ENCODE measurements around the gene TPD52L2.

Gene TPD52L2

DNA sequence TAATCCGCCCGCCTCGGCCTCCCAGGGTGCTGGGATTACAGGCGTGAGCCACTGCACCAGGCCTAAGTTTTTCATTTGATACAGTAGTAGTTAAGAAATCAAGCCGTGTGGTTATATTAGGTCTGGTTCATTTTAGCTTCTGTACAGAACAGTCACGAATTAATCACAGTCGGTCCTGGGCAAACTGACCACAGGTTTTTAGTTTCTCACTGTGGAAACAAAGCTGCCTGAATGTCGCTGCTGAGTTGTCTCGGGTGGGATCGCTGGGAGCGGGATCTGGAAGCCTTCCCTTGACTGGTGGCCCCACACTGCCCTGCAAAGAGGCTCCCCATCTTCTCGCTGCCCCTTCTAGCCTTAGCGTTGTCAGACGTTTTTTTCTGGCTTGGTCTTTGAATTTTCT lies 72.5 kb downstream of the TPD52L2 start:
- no peak overlapping the region for H4K8ac ChIP-seq (ENCODE audit: low read length)
- H3K79me1 ChIP-seq (replicated peaks; ENCODE audit: low read length, poor library complexity, severe bottlenecking): peaks cover 33% of the 10 kb centered on the region
- no peak overlapping the region for H2BK120ac ChIP-seq (ENCODE audit: low read depth, low read length)
- H3K18ac ChIP-seq (ENCODE audit: low read depth in 1 of 2, low read length in 2 of 2): no peak overlapping the region
- peaks cover 69 to 84% of the 10 kb centered on the region in 2 experiments for H3K36me3 ChIP-seq (ENCODE audit: control insufficient read depth in 1 of 2, insufficient read depth in 2 of 2, low read depth in 1 of 2, low read length in 2 of 2)
- H3K4me2 ChIP-seq (ENCODE audit: low read length, poor library complexity, severe bottlenecking): no peak overlapping the region
- H2BK15ac ChIP-seq (ENCODE audit: low read depth, poor library complexity, severe bottlenecking): no peak overlapping the region
- H2AK5ac ChIP-seq (ENCODE audit: low read length, severe bottlenecking): no peak overlapping the region
- no peak overlapping the region for H3K23ac ChIP-seq (ENCODE audit: low read length in 2 of 2)
- DNase-seq: no peak
- H3K14ac ChIP-seq (ENCODE audit: low read length in 2 of 2): no peak overlapping the region
- H4K91ac ChIP-seq (ENCODE audit: low read length): no peak overlapping the region
- no peak overlapping the region for H2AFZ ChIP-seq (ENCODE audit: low read depth, low read length)
- H3K27me3 ChIP-seq (ENCODE audit: control insufficient read depth in 1 of 2, insufficient read depth in 1 of 2, low read length in 2 of 2): no peaks in the 10 kb centered on the region
- no peak overlapping the region for H3K4me3 ChIP-seq (ENCODE audit: insufficient read depth in 1 of 2, low read depth in 1 of 2, low read length in 2 of 2)
- H2BK12ac ChIP-seq (ENCODE audit: low read length in 2 of 2): no peak overlapping the region
- no peak overlapping the region for H3K4ac ChIP-seq (ENCODE audit: low read depth in 1 of 2, low read length in 2 of 2)
- no peak overlapping the region for H3K9ac ChIP-seq (ENCODE audit: low read length)
- H2BK5ac ChIP-seq (ENCODE audit: low read depth, low read length, poor library complexity, severe bottlenecking): no peak overlapping the region
- peaks cover 35% of the 10 kb centered on the region for H3K4me1 ChIP-seq (ENCODE audit: control insufficient read depth, insufficient read depth, low read depth, low read length)
- H3K9me3 ChIP-seq (ENCODE audit: control insufficient read depth, low read length): no peaks in the 10 kb centered on the region
- H3K27ac ChIP-seq (ENCODE audit: low read length, poor library complexity, severe bottlenecking): no peak overlapping the region
- WGBS: 93% methylated on average over 14 of the region's 14 CpGs

DNA sequence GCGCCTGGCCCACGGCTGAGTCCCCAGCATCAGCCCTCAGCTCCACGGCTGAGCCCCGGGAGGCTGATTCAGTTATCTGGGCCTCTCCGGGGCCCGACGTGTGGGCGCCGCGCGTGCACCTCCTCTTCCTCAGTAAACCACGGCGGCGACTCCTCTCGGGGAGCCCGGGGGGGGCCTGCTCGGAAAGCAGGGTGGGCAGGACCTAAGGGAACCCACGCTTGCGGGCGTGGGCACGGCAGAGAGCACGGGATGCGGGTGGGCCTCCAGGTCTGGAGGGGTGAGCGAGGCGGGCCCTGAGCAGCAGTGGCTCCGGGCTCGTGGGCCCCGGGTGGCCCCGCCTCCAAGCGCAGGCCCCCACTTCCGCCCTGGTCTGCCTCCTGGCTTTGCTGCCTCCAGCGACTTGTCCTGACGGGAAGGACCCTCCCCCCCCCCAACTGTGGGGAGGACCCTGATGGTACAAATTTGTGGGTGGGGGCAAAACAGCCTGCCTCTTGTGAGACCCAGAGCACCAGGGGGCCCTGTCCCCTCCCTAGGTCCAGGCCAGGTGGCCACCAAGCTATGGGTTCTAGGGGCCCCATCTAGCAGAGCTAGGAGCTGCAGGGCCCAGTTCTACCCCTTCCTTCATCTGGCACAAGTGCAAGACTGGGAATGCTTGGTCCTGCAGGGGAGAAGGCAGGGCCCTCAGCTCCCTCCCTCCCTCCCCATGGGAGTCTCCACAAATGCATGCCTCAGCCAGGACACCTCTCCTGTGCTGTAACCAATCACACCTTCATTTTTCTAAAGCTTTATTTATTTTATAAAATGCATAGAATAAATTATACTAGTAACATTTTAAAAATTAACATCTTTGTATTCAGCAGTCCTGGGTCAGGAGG lies 74.2 kb downstream of the TPD52L2 start:
- no peak overlapping the region for H2BK12ac ChIP-seq (ENCODE audit: low read length in 2 of 2)
- no peak for DNase-seq
- H3K27me3 ChIP-seq (ENCODE audit: control insufficient read depth in 1 of 2, insufficient read depth in 1 of 2, low read length in 2 of 2): no peaks in the 10 kb centered on the region
- peaks cover 29% of the 10 kb centered on the region for H3K79me1 ChIP-seq (replicated peaks; ENCODE audit: low read length, poor library complexity, severe bottlenecking)
- no peak overlapping the region for H3K23ac ChIP-seq (ENCODE audit: low read length in 2 of 2)
- no peak overlapping the region for H3K27ac ChIP-seq (ENCODE audit: low read length, poor library complexity, severe bottlenecking)
- H3K9me3 ChIP-seq (ENCODE audit: control insufficient read depth, low read length): no peaks in the 10 kb centered on the region
- H3K18ac ChIP-seq (ENCODE audit: low read depth in 1 of 2, low read length in 2 of 2): no peak overlapping the region
- no peak overlapping the region for H2AK5ac ChIP-seq (ENCODE audit: low read length, severe bottlenecking)
- no peak overlapping the region for H4K8ac ChIP-seq (ENCODE audit: low read length)
- H3K36me3 ChIP-seq (ENCODE audit: control insufficient read depth in 1 of 2, insufficient read depth in 2 of 2, low read depth in 1 of 2, low read length in 2 of 2): peaks cover 73 to 85% of the 10 kb centered on the region in 2 experiments
- H4K91ac ChIP-seq (ENCODE audit: low read length): peak overlapping the region; percentile 28
- H2BK120ac ChIP-seq (ENCODE audit: low read depth, low read length): no peak overlapping the region
- H2AFZ ChIP-seq (ENCODE audit: low read depth, low read length): no peak overlapping the region
- H3K4ac ChIP-seq (ENCODE audit: low read depth in 1 of 2, low read length in 2 of 2): no peak overlapping the region
- no peak overlapping the region for H3K9ac ChIP-seq (ENCODE audit: low read length)
- no peak overlapping the region for H3K4me2 ChIP-seq (ENCODE audit: low read length, poor library complexity, severe bottlenecking)
- H2BK5ac ChIP-seq (ENCODE audit: low read depth, low read length, poor library complexity, severe bottlenecking): no peak overlapping the region
- H3K4me1 ChIP-seq (ENCODE audit: control insufficient read depth, insufficient read depth, low read depth, low read length): peaks cover 24% of the 10 kb centered on the region
- no peak overlapping the region for H2BK15ac ChIP-seq (ENCODE audit: low read depth, poor library complexity, severe bottlenecking)
- no peak overlapping the region for H3K4me3 ChIP-seq (ENCODE audit: insufficient read depth in 1 of 2, low read depth in 1 of 2, low read length in 2 of 2)
- 76% methylated on average over 29 of the region's 33 CpGs for WGBS
- H3K14ac ChIP-seq (ENCODE audit: low read length in 2 of 2): no peak overlapping the region

DNA sequence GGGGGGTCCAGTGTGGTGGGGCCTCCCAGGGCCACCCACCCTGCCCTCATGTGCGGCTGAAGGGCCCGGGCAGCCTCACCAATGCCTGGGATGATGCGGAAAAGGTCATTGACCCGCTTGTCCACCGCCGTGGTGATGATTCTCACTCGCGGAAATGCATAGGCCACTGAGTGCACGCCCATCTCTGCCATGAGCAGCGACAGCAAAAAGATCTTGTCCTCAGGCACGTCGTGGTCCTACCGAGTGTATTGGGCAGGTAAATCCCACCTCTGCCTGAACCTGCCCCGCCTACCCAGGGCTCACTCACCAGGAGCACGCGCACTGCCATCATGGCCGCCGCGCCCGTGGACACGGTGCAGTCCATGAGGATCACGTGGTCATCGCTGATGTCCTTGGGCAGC lies 75.0 kb downstream of the TPD52L2 start:
- WGBS: 93% methylated on average over 23 of the region's 23 CpGs

DNA sequence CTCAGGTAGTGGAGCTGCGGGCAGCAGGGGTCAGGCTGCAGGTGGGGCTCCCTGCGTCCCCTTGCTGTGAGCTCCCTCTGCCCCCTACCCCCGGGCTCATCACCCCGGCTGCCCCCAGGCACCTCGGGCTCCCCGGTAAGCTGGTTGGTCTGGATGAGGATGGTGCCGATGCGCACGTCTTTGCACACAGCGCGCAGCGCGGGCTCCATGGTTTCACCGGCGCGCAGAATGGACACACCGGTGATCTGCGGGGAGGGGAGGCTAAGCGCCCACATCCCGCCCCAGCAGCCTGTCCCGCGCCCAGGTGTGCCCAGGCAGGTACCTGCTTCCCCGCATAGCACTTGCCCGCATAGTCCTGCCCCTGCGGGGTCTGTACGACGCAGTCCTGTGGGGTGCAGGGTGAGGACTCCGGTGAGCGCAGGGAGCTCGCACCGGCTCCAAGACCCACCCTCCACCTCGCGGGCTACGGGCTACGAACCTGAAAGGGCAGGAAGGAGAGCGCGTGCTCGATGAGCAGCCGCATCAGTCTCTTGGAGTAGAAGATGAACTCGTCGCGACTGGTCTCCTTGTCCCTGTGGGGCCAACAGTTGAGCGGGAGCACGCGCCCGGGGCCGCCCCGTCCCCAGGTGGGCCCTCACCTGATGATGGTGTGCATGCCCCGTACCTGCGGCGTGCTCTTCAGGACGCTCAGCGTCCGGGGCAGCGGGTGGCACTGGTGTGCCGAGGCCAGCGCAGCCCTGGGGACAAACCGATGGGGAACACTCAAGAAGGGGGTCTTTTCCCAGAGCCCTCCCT lies 75.6 kb downstream of the TPD52L2 start:
- H2BK5ac ChIP-seq (ENCODE audit: low read depth, low read length, poor library complexity, severe bottlenecking): no peak overlapping the region
- no peak overlapping the region for H3K23ac ChIP-seq (ENCODE audit: low read length in 2 of 2)
- no peak for DNase-seq
- no peak overlapping the region for H4K8ac ChIP-seq (ENCODE audit: low read length)
- H3K27me3 ChIP-seq (ENCODE audit: control insufficient read depth in 1 of 2, insufficient read depth in 1 of 2, low read length in 2 of 2): no peaks in the 10 kb centered on the region
- no peak overlapping the region for H2BK15ac ChIP-seq (ENCODE audit: low read depth, poor library complexity, severe bottlenecking)
- H3K36me3 ChIP-seq (ENCODE audit: control insufficient read depth in 1 of 2, insufficient read depth in 2 of 2, low read depth in 1 of 2, low read length in 2 of 2): peaks cover 74 to 87% of the 10 kb centered on the region in 2 experiments
- peaks cover 36% of the 10 kb centered on the region for H3K79me1 ChIP-seq (replicated peaks; ENCODE audit: low read length, poor library complexity, severe bottlenecking)
- no peak overlapping the region for H2AFZ ChIP-seq (ENCODE audit: low read depth, low read length)
- no peaks in the 10 kb centered on the region for H3K9me3 ChIP-seq (ENCODE audit: control insufficient read depth, low read length)
- H3K4me3 ChIP-seq (ENCODE audit: insufficient read depth in 1 of 2, low read depth in 1 of 2, low read length in 2 of 2): no peak overlapping the region
- no peak overlapping the region for H3K9ac ChIP-seq (ENCODE audit: low read length)
- H3K18ac ChIP-seq (ENCODE audit: low read depth in 1 of 2, low read length in 2 of 2): no peak overlapping the region
- H3K4me1 ChIP-seq (ENCODE audit: control insufficient read depth, insufficient read depth, low read depth, low read length): peaks cover 12% of the 10 kb centered on the region
- H2AK5ac ChIP-seq (ENCODE audit: low read length, severe bottlenecking): no peak overlapping the region
- H3K4me2 ChIP-seq (ENCODE audit: low read length, poor library complexity, severe bottlenecking): no peak overlapping the region
- no peak overlapping the region for H2BK12ac ChIP-seq (ENCODE audit: low read length in 2 of 2)
- H3K14ac ChIP-seq (ENCODE audit: low read length in 2 of 2): no peak overlapping the region
- WGBS: 96% methylated on average over 55 of the region's 58 CpGs
- H2BK120ac ChIP-seq (ENCODE audit: low read depth, low read length): no peak overlapping the region
- no peak overlapping the region for H3K27ac ChIP-seq (ENCODE audit: low read length, poor library complexity, severe bottlenecking)
- no peak overlapping the region for H3K4ac ChIP-seq (ENCODE audit: low read depth in 1 of 2, low read length in 2 of 2)
- no peak overlapping the region for H4K91ac ChIP-seq (ENCODE audit: low read length)

More for the DNA sequence above, 75.0 kb downstream of the TPD52L2 start:
- H3K27me3 ChIP-seq (ENCODE audit: control insufficient read depth in 1 of 2, insufficient read depth in 1 of 2, low read length in 2 of 2): no peaks in the 10 kb centered on the region
- no peak overlapping the region for H3K4me2 ChIP-seq (ENCODE audit: low read length, poor library complexity, severe bottlenecking)
- no peak overlapping the region for H2BK5ac ChIP-seq (ENCODE audit: low read depth, low read length, poor library complexity, severe bottlenecking)
- no peak overlapping the region for H3K9ac ChIP-seq (ENCODE audit: low read length)
- no peak overlapping the region for H2AK5ac ChIP-seq (ENCODE audit: low read length, severe bottlenecking)
- peaks cover 35% of the 10 kb centered on the region for H3K79me1 ChIP-seq (replicated peaks; ENCODE audit: low read length, poor library complexity, severe bottlenecking)
- H3K36me3 ChIP-seq (ENCODE audit: control insufficient read depth in 1 of 2, insufficient read depth in 2 of 2, low read depth in 1 of 2, low read length in 2 of 2): peaks cover 74 to 87% of the 10 kb centered on the region in 2 experiments
- H2BK120ac ChIP-seq (ENCODE audit: low read depth, low read length): no peak overlapping the region
- H3K9me3 ChIP-seq (ENCODE audit: control insufficient read depth, low read length): no peaks in the 10 kb centered on the region
- no peak overlapping the region for H3K14ac ChIP-seq (ENCODE audit: low read length in 2 of 2)
- no peak for DNase-seq
- no peak overlapping the region for H4K91ac ChIP-seq (ENCODE audit: low read length)
- H2BK15ac ChIP-seq (ENCODE audit: low read depth, poor library complexity, severe bottlenecking): no peak overlapping the region
- H3K4me3 ChIP-seq (ENCODE audit: insufficient read depth in 1 of 2, low read depth in 1 of 2, low read length in 2 of 2): no peak overlapping the region
- no peak overlapping the region for H3K18ac ChIP-seq (ENCODE audit: low read depth in 1 of 2, low read length in 2 of 2)
- H2BK12ac ChIP-seq (ENCODE audit: low read length in 2 of 2): no peak overlapping the region
- H3K27ac ChIP-seq (ENCODE audit: low read length, poor library complexity, severe bottlenecking): no peak overlapping the region
- peaks cover 18% of the 10 kb centered on the region for H3K4me1 ChIP-seq (ENCODE audit: control insufficient read depth, insufficient read depth, low read depth, low read length)
- H2AFZ ChIP-seq (ENCODE audit: low read depth, low read length): no peak overlapping the region
- no peak overlapping the region for H3K4ac ChIP-seq (ENCODE audit: low read depth in 1 of 2, low read length in 2 of 2)
- H4K8ac ChIP-seq (ENCODE audit: low read length): no peak overlapping the region
- no peak overlapping the region for H3K23ac ChIP-seq (ENCODE audit: low read length in 2 of 2)

Data from mesenchymal stem cell (in vitro differentiated cells and primary cell).